Activated CD8-positive, alpha-beta T cell treated with anti-CD3 and anti-CD28 coated beads for 36 hours (primary cell): ENCODE data around the gene IL17C. TPM values are rescaled to one million over a fixed set of nuclear protein-coding genes. Genes with fewer than 3 reads are reported as not detected.

Experiments used
- ATAC-seq: fragments of 200-7000 bp; cut with Tn5 transposase; one replicate; pipeline ENCODE4 v1.10.0; 2021; ENCODE audit warnings: mild to moderate bottlenecking, moderate library complexity
- CTCF ChIA-PET: fragments of 350-600 bp; sonication (Branson Sonifier 250); formaldehyde crosslinking; loops from one replicate; lab custom pipeline; 2021; ENCODE audit warnings: antibody characterized with exemption; lab: Charles Lee
- POLR2A ChIA-PET: fragments of 350-600 bp; sonication (Branson Sonifier 250); formaldehyde crosslinking; loops from one replicate; lab custom pipeline; 2021; ENCODE audit warnings: antibody characterized with exemption; lab: Charles Lee
- DNase-seq: peaks from one replicate; pipeline ENCODE4 v3.0.0-alpha.2; 2020
- H3K27ac Mint-ChIP-seq: one replicate; pipeline ENCODE4 v1.8.0; 2021; ENCODE audit warnings: mild to moderate bottlenecking, mixed read lengths
- H3K27me3 Mint-ChIP-seq: one replicate; pipeline ENCODE4 v1.8.0; 2021; ENCODE audit warnings: mixed read lengths
- H3K36me3 Mint-ChIP-seq: one replicate; pipeline ENCODE4 v1.8.0; 2021; ENCODE audit warnings: low read depth, mixed read lengths
- H3K4me1 Mint-ChIP-seq: one replicate; pipeline ENCODE4 v1.8.0; 2021; ENCODE audit warnings: low read depth, mixed read lengths
- H3K4me3 Mint-ChIP-seq: one replicate; pipeline ENCODE4 v1.8.0; 2021; ENCODE audit warnings: mild to moderate bottlenecking, moderate library complexity, mixed read lengths
- H3K9me3 Mint-ChIP-seq: one replicate; pipeline ENCODE4 v1.8.0; 2021; ENCODE audit warnings: mixed read lengths
- intact Hi-C: fragments of 100-400 bp; cut with micrococcal nuclease; formaldehyde crosslinking; loops from one replicate; pipeline ENCODE4 v1.10.0; 2022
- total RNA-seq, 2 experiments: library from RNA; stranded (reverse); gene quantifications; one replicate each; pipeline ENCODE4 v1.2.3, GENCODE V29; 2021
- TF ChIP-seq, protein P1 (sequence below): fragments of 200-600 bp; IDR thresholded peaks from one replicate; pipeline ENCODE4 v1.8.0; 2022; ENCODE audit warnings: antibody characterized with exemption, mild to moderate bottlenecking

The IL17C gene
- total RNA-seq, 2 experiments from 2014 or later: 0.31 TPM; not detected in 1

DNA sequence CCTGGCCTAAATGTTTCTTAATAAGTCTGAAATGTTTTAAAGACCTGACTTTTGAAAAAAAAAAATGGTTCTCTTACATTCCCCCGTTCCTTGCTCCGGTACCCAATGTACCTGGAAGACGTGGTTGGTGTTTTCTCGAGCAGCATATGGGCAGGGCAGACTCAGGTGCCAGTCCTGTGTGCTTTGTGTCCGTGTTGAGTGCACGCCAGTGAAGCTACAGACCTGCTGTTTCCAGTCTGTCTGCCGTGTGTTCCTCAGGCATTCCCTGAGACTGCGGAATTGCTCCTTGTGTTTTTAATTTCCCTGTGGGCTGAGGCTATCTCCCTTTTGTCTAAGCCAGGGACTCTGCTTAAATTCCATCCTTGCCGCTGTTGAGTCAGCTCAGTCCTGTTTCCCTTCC is 11.7 kb upstream of the IL17C start:
- peaks cover 29% of the 10 kb centered on the region for H3K36me3 Mint-ChIP-seq
- intact Hi-C loops: no loop called here
- DNase-seq (no peak), ATAC-seq (no peak)
- no peaks in the 10 kb centered on the region for H3K9me3 Mint-ChIP-seq
- ChIA-PET CTCF (no interaction called here), POLR2A (interaction anchor here (1.2 kb wide), 1 partner anchor 10 kb away, joined by 3 read pairs; no protein-coding TSS in a partner anchor)
- H3K4me3 Mint-ChIP-seq: no peak overlapping the region
- peaks cover 5% of the 10 kb centered on the region for H3K4me1 Mint-ChIP-seq
- no peak overlapping the region for H3K27ac Mint-ChIP-seq
- TF ChIP-seq, protein P1, sequence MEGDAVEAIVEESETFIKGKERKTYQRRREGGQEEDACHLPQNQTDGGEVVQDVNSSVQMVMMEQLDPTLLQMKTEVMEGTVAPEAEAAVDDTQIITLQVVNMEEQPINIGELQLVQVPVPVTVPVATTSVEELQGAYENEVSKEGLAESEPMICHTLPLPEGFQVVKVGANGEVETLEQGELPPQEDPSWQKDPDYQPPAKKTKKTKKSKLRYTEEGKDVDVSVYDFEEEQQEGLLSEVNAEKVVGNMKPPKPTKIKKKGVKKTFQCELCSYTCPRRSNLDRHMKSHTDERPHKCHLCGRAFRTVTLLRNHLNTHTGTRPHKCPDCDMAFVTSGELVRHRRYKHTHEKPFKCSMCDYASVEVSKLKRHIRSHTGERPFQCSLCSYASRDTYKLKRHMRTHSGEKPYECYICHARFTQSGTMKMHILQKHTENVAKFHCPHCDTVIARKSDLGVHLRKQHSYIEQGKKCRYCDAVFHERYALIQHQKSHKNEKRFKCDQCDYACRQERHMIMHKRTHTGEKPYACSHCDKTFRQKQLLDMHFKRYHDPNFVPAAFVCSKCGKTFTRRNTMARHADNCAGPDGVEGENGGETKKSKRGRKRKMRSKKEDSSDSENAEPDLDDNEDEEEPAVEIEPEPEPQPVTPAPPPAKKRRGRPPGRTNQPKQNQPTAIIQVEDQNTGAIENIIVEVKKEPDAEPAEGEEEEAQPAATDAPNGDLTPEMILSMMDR: no peak
- H3K27me3 Mint-ChIP-seq: no peaks in the 10 kb centered on the region

DNA sequence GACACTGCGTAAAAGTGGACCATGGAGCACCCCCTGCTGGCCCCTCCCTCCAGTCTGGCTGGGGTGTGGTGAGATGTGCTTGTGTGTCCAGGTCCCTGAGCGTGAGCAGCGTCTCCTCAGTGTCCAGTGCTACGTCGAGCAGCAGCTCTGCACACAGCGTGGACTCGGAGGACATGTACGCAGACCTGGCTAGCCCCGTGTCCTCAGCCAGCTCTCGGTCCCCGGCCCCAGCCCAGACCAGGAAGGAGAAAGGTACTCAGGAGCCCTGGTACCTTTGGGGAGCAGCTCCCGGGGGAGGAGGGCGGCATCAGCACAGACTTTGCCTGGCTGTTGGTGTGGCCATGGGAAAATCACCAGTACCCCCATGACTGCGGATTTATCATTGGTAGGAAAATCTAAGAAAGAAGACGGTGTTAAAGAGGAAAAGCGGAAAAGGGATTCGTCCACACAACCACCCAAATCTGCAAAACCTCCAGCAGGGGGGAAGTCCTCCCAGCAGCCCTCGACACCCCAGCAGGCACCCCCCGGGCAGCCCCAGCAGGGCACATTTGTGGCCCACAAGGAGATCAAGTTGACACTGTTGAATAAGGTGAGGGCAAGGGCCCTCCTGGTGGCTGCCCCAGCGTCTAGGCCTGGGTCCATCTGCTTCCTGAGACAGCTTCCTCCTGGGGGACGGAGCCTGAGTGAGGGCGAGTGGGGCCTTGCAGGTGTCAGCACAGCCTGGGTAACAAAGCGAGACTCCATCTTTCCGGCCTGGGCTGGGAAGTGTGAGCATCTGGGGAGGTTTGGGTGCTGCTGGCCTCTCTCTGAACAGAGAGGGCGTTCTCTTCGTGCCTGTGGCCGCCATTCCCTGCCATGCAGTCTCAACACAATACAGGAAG is 10.6 kb upstream of the IL17C start:
- no peak overlapping the region for H3K4me3 Mint-ChIP-seq
- intact Hi-C loops: no loop called here
- H3K36me3 Mint-ChIP-seq: peaks cover 25% of the 10 kb centered on the region
- no peak for DNase-seq
- H3K4me1 Mint-ChIP-seq: peaks cover 6% of the 10 kb centered on the region
- no peak for ATAC-seq
- no peaks in the 10 kb centered on the region for H3K27me3 Mint-ChIP-seq
- H3K9me3 Mint-ChIP-seq: no peaks in the 10 kb centered on the region
- POLR2A ChIA-PET: interaction anchor here (1.0 to 1.2 kb wide), 2 partner anchors 8 to 9 kb away, joined by 3 read pairs; no protein-coding TSS in a partner anchor
- CTCF ChIA-PET: interaction anchor here (1.4 kb wide), 1 partner anchor 20 kb away, joined by 3 read pairs; no protein-coding TSS in a partner anchor
- TF ChIP-seq, protein P1: no peak
- H3K27ac Mint-ChIP-seq: no peak overlapping the region

DNA sequence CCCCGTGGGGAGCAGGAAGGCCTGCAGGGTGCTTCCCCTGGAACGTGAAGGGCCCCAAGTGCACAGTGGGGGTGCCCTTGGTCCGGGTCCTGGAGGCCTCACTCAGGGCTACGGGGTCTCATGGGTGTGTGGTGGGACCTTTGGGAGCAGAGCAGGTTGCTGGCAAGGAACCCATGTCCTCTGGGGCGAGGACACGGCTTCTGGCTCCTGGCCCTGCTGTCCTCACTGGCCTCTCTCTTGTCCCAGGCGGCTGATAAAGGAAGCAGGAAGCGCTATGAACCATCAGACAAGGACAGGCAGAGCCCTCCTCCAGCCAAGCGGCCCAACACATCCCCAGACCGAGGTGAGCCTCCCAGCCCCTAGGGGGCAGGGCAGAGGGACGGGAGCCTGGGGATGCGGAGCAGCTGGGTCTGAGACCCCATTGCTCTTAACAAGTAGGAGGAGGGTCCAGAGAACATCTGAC is 9.8 kb upstream of the IL17C start:
- Mint-ChIP-seq H3K27ac (no peak overlapping the region), H3K36me3 (peaks cover 23% of the 10 kb centered on the region), H3K4me3 (no peak overlapping the region), H3K4me1 (peaks cover 12% of the 10 kb centered on the region), H3K9me3 (no peaks in the 10 kb centered on the region), H3K27me3 (no peaks in the 10 kb centered on the region)
- ChIA-PET CTCF (interaction anchor here (0.7 to 1.4 kb wide), 4 partner anchors 8 to 77 kb away, joined by 3 to 4 read pairs (median 4); no protein-coding TSS in a partner anchor), POLR2A (no interaction called here)
- DNase-seq: no peak
- ATAC-seq: peak; percentile 25
- intact Hi-C loops: no loop called here
- TF ChIP-seq, protein P1: peak; percentile 37

DNA sequence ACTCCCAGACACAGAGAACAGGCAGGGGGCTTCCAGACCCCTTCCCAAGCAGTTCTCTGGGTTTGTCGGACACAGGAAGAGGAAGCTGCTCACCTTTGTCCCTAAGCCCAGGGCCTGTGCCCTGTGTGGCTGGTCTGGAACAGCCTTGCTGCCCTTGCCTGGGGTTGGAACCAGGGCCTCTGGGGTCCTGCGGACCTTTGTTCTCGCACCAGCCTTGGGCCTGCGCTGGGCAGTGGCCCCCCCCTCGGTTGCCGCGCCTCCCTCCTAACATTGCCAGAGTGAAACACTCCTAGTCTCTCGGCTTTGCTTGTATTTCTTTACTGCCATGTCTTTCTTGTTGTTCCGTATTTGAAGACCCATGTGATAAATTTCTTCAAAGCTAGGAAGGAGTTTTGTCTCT is 8.5 kb upstream of the IL17C start:
- H3K27ac Mint-ChIP-seq: no peak overlapping the region
- CTCF ChIA-PET: interaction anchor here (1.1 kb wide), 1 partner anchor 10 kb away, joined by 3 read pairs; no protein-coding TSS in a partner anchor
- H3K27me3 Mint-ChIP-seq: no peaks in the 10 kb centered on the region
- POLR2A ChIA-PET: interaction anchor here (0.5 to 0.6 kb wide), 2 partner anchors 78 to 156 kb away, joined by 3 read pairs; no protein-coding TSS in a partner anchor
- H3K9me3 Mint-ChIP-seq: no peaks in the 10 kb centered on the region
- DNase-seq (no peak), ATAC-seq (no peak)
- H3K4me1 Mint-ChIP-seq: peaks cover 15% of the 10 kb centered on the region
- intact Hi-C loops: no loop called here
- TF ChIP-seq, protein P1: no peak
- no peak overlapping the region for H3K4me3 Mint-ChIP-seq
- peaks cover 15% of the 10 kb centered on the region for H3K36me3 Mint-ChIP-seq

DNA sequence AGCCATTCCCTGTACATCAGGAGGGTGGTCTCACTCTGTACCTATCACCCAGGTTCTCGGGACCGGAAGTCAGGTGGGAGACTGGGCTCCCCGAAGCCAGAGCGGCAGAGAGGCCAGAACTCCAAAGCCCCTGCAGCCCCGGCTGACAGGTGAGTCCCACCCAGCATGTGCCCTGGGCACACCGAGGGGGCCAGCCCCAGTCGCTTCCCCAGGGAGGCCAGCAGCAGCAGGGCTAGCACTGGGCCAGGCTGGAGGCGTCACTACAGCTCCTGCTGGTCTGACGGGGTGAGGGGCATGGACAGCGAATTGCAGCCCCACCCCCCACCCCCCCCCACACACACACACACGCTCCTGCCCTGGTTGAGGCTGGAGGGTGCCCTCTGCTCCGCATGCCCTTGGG is 7.9 kb upstream of the IL17C start:
- Mint-ChIP-seq H3K4me1 (peaks cover 18% of the 10 kb centered on the region), H3K4me3 (no peak overlapping the region), H3K9me3 (no peaks in the 10 kb centered on the region), H3K36me3 (peaks cover 15% of the 10 kb centered on the region), H3K27ac (no peak overlapping the region), H3K27me3 (no peaks in the 10 kb centered on the region)
- DNase-seq (no peak), ATAC-seq (no peak)
- CTCF ChIA-PET: no interaction called here
- TF ChIP-seq, protein P1: no peak
- POLR2A ChIA-PET: interaction anchor here (0.5 kb wide), 1 partner anchor 77 kb away, joined by 3 read pairs; no protein-coding TSS in a partner anchor
- intact Hi-C loops: no loop called here
